ENCODE data around the gene TGFBR1. TPM values are rescaled to one million over a fixed set of nuclear protein-coding genes. Genes with fewer than 3 reads are reported as not detected.
"Not testable (repeated sequence)": the region's sequence is repeated elsewhere in the genome, so short reads cannot be mapped to it uniquely, and the experiment has no call there.

Gene TGFBR1
- total RNA-seq, 1 donor = 51.0 TPM

DNA sequence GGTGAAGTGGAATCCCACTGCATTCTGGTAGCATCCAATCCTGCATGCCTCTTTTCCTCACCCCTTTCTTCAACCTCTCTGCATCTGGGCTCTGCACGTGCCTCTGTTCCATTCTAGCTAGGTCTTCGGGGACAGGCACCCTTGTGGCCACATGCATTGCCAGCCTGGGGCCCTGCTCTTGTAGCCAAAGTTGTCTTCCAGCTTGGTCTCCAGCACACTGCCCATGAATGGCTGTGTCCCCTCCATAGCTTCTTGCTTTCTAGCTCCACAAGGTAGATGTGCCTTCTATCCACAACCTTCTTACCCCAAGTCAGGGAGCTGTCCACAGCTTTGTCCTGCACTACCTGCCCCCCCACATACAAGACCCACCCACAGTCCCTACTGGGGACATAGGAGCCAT, 84.3 kb downstream of the TGFBR1 start:
- TF ChIP-seq, protein P1, sequence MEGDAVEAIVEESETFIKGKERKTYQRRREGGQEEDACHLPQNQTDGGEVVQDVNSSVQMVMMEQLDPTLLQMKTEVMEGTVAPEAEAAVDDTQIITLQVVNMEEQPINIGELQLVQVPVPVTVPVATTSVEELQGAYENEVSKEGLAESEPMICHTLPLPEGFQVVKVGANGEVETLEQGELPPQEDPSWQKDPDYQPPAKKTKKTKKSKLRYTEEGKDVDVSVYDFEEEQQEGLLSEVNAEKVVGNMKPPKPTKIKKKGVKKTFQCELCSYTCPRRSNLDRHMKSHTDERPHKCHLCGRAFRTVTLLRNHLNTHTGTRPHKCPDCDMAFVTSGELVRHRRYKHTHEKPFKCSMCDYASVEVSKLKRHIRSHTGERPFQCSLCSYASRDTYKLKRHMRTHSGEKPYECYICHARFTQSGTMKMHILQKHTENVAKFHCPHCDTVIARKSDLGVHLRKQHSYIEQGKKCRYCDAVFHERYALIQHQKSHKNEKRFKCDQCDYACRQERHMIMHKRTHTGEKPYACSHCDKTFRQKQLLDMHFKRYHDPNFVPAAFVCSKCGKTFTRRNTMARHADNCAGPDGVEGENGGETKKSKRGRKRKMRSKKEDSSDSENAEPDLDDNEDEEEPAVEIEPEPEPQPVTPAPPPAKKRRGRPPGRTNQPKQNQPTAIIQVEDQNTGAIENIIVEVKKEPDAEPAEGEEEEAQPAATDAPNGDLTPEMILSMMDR (IDR thresholded peaks at IDR 0.05; ENCODE audit: insufficient read depth, low read depth, low read length) = no peak
- DNase-seq (ENCODE audit: low read depth) = no peak
- H3K4me3 ChIP-seq (ENCODE audit: low read depth, low read length) = no peak overlapping the region

DNA sequence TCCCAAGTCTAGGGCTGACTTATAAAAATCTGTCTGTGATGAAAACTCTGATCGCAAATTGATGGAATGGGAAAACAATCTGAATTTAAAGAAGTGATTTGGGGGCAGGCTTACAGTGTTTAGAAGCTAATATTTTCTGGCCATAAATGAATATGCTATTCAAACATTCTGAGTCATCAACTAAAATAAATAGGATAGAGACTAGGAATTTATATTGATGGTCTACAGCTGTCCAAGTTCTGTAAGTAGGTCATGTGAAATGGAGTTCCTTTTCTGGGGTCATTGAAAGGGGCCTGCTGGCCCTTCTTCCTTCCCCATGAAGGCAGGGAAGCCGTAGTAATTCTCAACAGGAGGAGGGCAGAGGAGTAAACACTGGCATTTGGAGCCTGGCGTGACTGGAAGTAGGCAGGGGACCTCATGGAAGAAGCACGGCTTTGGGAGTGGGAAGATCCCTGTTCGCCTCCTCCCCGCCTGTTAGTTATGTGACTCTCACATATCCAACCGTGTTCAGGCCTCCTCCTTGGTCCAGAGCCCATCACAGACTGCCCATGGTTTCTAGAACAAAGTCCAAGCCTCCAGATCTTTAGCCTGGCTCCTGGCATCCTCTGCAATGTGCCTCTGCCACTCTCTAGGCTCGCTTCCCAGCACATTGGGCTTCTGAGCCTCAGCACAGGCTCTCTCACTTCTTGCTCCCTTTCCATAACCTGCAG, 85.1 kb downstream of the TGFBR1 start:
- peak; percentile 14 for DNase-seq (ENCODE audit: low read depth)

DNA sequence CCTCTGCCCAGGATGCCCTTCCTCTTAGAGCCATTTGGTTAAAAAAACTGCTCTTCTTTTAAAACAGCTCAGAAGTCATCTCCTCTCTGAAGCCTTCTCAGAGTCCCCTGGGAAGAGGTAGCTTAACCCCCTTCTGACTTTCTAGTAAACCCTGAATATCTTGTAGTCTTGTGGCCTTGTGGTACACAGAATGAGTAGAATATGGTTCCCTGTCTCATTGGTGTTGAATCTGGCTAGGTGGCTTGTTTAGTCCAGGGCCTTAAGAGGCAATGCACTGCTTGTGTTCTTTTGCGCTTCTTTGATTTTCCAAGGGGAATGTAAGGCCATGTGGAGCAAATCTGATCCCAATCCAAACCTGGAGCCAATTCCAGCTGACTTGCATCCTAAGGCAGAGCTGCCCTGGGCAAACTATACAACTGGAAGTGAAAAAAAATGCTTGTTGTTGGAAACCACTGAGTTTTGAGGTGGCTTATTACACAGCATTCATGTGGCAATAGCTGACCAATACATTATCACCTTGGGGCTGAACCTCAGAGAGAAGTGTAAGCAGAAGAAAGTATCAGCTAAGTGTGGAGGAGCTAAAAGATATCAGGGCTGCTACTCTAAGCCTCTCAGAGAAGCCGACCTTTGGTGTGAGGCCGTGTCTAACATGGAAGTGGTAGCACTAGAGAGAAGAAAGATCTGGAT, 85.8 kb downstream of the TGFBR1 start:
- H3K4me3 ChIP-seq (ENCODE audit: low read depth, low read length) = no peak overlapping the region
- DNase-seq (ENCODE audit: low read depth) = no peak
- TF ChIP-seq, protein P1 (IDR thresholded peaks at IDR 0.05; ENCODE audit: insufficient read depth, low read depth, low read length) = no peak

More for the DNA sequence above, 85.1 kb downstream of the TGFBR1 start:
- TF ChIP-seq, protein P1 (IDR thresholded peaks at IDR 0.05; ENCODE audit: insufficient read depth, low read depth, low read length) = no peak
- H3K4me3 ChIP-seq (ENCODE audit: low read depth, low read length) = no peak overlapping the region

DNA sequence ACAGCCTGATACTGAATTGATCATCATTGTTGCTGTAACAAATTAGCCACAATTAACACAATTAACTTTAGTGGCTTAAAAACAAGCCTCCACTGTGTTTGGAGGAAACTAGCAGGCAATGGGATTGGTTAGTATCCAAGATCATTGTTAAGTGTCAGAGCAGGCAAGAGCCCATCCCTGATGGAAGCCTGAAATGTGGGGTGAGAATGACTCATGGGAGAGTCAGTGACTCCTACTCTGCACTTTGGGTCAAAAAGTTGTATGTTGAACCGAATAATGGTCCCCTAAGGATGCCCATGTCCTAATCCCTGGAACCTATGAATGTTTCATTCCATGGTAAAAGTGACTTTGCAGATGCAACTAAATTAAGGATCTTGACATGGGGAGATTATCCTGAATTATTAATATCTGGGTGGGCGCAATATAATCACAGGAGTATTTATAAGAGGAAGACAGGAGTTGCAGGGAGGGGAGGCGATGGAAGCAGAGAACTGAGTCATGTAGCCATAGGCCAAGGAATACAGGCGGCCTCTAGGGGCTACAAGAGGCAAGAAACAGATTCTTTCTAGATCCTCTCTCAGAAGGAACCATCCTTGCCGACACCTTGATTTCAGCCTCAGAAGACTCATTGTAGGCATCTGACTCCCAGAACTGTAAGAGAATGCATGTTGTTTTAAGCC, 88.0 kb downstream of the TGFBR1 start:
- no peak overlapping the region for H3K4me3 ChIP-seq (ENCODE audit: low read depth, low read length)
- TF ChIP-seq, protein P1 (IDR thresholded peaks at IDR 0.05; ENCODE audit: insufficient read depth, low read depth, low read length) = peak; percentile 38
- DNase-seq (ENCODE audit: low read depth) = no peak

DNA sequence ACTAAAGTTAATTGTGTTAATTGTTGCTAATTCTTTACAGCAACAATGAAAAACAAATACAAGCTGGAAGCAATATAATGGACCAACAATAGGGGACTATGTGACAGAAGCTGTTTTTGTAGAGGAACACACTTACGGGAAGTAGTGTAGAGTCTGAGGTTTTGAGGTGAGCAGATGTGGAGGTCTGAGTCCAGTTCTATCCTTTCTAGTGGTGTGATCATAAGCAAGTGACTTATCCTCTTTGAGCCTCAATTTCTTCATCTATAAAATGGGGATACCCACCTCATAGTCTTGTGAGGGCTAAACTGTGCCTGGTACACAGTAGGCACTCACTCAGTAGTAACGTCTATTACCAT, 88.5 kb downstream of the TGFBR1 start:
- no peak overlapping the region for H3K4me3 ChIP-seq (ENCODE audit: low read depth, low read length)
- TF ChIP-seq, protein P1 (IDR thresholded peaks at IDR 0.05; ENCODE audit: insufficient read depth, low read depth, low read length) = no peak
- no peak for DNase-seq (ENCODE audit: low read depth)

DNA sequence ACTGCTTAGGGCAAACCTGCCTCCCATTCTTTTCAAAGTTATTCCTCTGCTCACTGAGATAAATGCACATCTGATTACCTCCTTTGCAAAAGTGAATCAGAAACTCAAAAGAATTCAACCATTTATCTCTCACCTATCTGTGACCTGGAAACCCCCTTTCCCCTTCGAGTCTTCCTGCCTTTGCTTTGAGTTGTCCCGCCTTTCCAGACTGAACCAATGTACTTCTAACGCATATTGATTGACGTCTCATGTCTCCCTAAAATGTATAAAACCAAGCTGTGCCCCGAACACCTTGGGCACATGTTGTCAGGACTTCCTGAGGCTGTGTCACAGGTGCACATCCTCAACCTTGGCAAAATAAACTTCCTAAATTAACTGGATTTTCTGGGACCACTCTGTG, 91.6 kb downstream of the TGFBR1 start:
- H3K4me3 ChIP-seq (ENCODE audit: low read depth, low read length); DNase-seq (ENCODE audit: low read depth): not testable (repeated sequence)

DNA sequence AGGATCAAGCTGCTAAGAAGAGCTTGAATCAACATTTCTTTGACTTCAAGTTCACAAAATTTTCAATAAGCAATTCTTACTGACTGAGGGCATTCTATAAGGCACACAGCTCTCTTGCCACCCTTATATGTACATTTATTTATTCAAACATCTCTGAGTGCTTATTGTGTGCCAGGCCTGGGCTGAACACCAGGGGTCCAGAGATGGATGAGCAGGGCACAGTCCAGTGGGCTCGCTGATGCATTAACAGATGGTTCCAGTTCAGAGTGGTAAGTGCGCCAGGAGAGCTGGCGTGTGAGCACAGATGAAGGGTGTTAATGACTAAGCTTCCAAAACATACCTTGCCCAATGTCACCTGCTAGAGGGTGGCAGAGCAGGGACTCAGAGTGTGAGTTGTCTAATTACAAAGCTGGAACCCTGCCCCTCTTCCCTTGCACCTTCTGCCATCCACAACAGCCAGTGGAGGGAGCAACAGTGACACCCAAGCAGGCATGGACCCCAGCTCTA, 92.3 kb downstream of the TGFBR1 start:
- TF ChIP-seq, protein P1 (IDR thresholded peaks at IDR 0.05; ENCODE audit: insufficient read depth, low read depth, low read length) = no peak
- no peak for DNase-seq (ENCODE audit: low read depth)
- H3K4me3 ChIP-seq (ENCODE audit: low read depth, low read length) = no peak overlapping the region

Measured in fibroblast of villous mesenchyme (primary cell).